Stimulated activated CD4-positive, alpha-beta T cell treated with anti-CD3 and anti-CD28 coated beads, Interleukin-2, amount 100 ng/mL, for 24 hours (primary cell): ENCODE measurements around the gene RAB19.

Experiments used
- DNase-seq, 2 donors: peaks; one replicate each; pipeline ENCODE4 v3.0.0-alpha.2; 2020

Gene RAB19

GRCh38 chr7:140403878-140404564 lies at the start of gene RAB19:
Gene RAB19 (plus strand): TSS chr7:140404058. CDS start chr7:140407647, 3,589 bp downstream.
- DNase-seq: peak; percentile 31 to 47

GRCh38 chr7:140358024-140358411 lies 45.8 kb upstream of the RAB19 start:
- no peak for DNase-seq

GRCh38 chr7:140358412-140359051 lies 45.3 kb upstream of the RAB19 start:
- DNase-seq: peak; percentile 27 to 35

- peak in 1 of 2 donors; percentile 21 for DNase-seq
These were observed 43.1 kb upstream of the RAB19 start for GRCh38 chr7:140360697-140361229.

- DNase-seq: no peak
These were observed 39.0 kb upstream of the RAB19 start for GRCh38 chr7:140364819-140365218.

GRCh38 chr7:140367528-140367927 lies 36.3 kb upstream of the RAB19 start:
- DNase-seq: no peak

GRCh38 chr7:140369294-140369693 lies 34.6 kb upstream of the RAB19 start:
- DNase-seq: no peak

- DNase-seq: no peak
These were observed 28.5 kb upstream of the RAB19 start for GRCh38 chr7:140375323-140375722.

GRCh38 chr7:140375892-140376730 lies 27.7 kb upstream of the RAB19 start:
- peak in 1 of 2 donors; percentile 30 for DNase-seq

GRCh38 chr7:140383954-140384713 lies 19.7 kb upstream of the RAB19 start:
- no peak for DNase-seq

- DNase-seq: no peak
These were observed 18.8 kb upstream of the RAB19 start for GRCh38 chr7:140384894-140385545.

- no peak for DNase-seq
These were observed 14.4 kb upstream of the RAB19 start for GRCh38 chr7:140389445-140389844.

GRCh38 chr7:140390034-140390433 lies 13.8 kb upstream of the RAB19 start:
- no peak for DNase-seq

- no peak for DNase-seq
These were observed 13.2 kb upstream of the RAB19 start for GRCh38 chr7:140390466-140391190.

GRCh38 chr7:140391634-140392033 lies 12.2 kb upstream of the RAB19 start:
- no peak for DNase-seq

- no peak for DNase-seq
These were observed 10.0 kb upstream of the RAB19 start for GRCh38 chr7:140393756-140394306.

- peak; percentile 90 to 92 for DNase-seq
These were observed 5.8 kb upstream of the RAB19 start, which contains the start of gene SLC37A3 for GRCh38 chr7:140397784-140398750. Gene SLC37A3 (minus strand): TSS chr7:140398530. CDS start chr7:140382526, 16,004 bp downstream.

- no peak for DNase-seq
These were observed 5.0 kb upstream of the RAB19 start for GRCh38 chr7:140398821-140399220.

GRCh38 chr7:140400381-140400780 lies 3.5 kb upstream of the RAB19 start:
- DNase-seq: no peak
